Suprapubic skin (tissue), 3 donors: Measurements from ENCODE around the gene CMSS1.

Experiments
- CTCF ChIP-seq, 2 donors: fragments of 200-600 bp in 1 of 2; fragments of 450-650 bp in 1 of 2; sonication (generic) in 1 of 2; IDR thresholded peaks; one replicate each; pipeline ENCODE4 v1.5.1; 2016 to 2019; ENCODE audit warnings: antibody characterized with exemption in 2 of 2, mild to moderate bottlenecking in 1 of 2, moderate library complexity in 1 of 2
- EP300 ChIP-seq: sonication (generic); formaldehyde crosslinking; IDR thresholded peaks from one replicate; pipeline ENCODE4 v1.6.1; 2017; ENCODE audit warnings: antibody characterized with exemption
- POLR2A ChIP-seq, 2 donors: fragments of 450-650 bp; IDR thresholded peaks; one replicate each; pipeline ENCODE4 v1.6.1; 2017; ENCODE audit warnings: antibody characterized with exemption in 2 of 2, mild to moderate bottlenecking in 2 of 2, moderate library complexity in 2 of 2

DNA sequence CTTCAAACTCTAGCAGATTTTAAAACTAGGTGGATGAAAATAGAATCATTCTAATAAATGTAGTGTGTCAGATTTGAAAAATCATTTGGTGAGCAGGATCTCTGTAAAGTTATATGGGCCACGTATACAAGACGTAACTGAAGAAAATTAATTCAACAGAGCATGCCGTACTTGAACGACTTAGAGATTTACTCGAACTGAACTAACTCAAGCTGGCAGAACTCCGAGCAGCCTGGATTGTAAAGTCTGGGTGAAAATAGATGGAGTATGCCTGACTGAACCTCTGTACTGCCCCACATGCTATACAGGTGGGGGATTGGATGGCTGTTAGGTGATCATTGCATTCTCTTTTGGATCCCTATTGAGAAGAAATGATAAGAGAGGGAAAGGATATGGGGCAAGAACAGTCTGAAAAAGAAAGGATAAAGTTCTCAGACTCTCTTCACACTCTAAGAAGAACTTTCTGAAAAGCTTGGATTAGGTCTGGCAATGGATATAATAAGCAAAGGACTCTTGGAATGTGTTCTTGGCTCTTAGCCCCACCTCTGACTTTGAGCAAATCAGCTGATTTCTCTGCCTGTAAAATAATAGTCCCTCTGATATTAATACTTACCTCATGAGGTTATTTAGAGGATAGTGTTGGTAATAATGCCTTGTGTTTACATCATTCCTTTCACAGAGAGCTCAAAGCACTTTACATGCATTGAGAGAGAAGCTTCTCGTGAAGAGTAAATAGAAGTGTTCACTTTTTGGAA, 149.2 kb downstream of the CMSS1 start:
- no peak for TF ChIP-seq CTCF (IDR thresholded peaks at IDR 0.05)
- no peak for TF ChIP-seq EP300
- TF ChIP-seq POLR2A (IDR thresholded peaks at IDR 0.05): no peak
